GM21786 (cell line): ENCODE measurements around the gene ALDH3A2.
"Not testable (repeated sequence)": the region's sequence is repeated elsewhere in the genome, so short reads cannot be mapped to it uniquely, and the experiment has no call there.

Source experiments
- ATAC-seq: cut with Tn5 transposase; IDR thresholded peaks from one replicate; pipeline ENCODE4 v1.9.1; 2021; ENCODE audit not compliant: unreplicated experiment

ALDH3A2 gene

DNA sequence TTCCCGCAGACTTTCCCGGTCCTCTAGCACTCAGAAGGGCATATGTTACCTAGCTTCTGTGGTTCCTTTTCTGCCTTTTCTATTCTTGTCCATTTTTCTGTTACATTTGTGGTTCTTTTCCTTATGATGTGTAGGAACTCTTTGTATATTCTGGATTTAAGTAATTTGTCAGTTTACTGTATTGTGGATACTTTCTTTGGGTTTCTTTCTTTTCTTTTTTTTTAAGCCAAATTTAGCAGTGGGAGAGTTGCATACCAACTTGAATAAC, 657 bp downstream of the ALDH3A2 start:
- no peak for ATAC-seq

DNA sequence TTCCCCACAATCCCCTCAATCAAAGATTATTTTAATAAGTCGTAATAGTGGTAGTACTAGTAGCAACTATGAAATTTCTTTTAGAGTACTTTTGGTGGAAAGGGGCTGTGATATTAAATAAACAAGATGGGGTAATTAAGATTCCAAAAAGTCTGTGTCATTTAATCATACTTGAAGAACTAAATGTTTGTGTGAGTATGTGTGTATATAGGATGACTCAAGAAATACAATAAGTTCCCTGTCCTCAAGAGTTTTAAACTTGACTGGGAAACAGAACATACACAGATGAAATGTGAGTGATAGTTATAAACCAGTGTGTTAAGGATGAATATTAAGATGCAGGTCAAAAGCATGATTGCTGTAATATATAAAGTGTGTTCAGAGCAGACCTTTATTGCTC, 2.3 kb downstream of the ALDH3A2 start:
- no peak for ATAC-seq

DNA sequence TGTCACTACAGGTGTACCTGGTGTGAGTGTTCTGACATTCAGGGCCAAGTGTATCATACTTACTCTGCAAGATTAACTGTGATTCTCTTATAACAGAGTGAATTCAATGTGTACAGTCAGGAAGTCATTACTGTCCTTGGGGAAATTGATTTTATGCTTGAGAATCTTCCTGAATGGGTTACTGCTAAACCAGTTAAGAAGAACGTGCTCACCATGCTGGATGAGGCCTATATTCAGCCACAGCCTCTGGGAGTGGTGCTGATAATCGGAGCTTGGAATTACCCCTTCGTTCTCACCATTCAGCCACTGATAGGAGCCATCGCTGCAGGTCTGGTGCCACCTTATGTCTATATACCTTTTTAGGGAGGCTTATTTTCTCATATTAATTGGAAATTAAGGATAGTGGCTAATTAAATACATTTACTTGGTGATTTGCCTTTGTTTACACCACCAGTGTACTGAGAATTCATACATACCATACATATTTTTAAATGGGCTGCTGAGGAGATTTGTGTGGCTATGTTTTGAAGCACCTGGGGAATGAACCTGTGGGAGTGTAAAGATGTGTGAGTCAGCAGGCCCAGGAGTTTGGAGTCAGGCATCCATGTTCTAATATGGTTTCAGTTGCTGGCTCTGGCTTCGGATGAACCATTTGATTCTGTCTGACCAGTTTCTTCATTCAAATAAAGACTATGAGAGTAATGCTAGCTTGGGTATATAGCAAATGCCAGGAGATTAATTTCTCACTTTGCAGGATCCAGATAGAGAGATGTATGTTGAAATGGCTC, 3.1 kb downstream of the ALDH3A2 start:
- no peak for ATAC-seq

DNA sequence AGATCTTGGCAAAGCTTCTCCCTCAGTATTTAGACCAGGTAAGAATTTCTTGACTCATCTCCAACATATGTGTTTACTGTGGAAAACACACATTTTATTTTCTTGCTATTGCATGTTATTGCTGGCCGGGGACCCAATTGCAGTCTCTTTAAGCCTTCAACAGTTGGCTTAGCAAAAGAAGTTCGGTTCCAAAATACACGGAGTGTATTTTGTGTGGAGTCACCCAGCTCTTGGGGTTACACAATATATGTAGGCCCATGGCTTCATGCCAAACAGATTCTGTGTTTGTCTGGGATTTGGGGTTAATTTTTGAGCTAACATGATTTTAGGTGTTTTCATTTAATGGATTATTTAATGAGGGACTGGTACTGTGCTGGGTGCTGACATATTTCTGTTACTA, 4.0 kb downstream of the ALDH3A2 start:
- no peak for ATAC-seq

DNA sequence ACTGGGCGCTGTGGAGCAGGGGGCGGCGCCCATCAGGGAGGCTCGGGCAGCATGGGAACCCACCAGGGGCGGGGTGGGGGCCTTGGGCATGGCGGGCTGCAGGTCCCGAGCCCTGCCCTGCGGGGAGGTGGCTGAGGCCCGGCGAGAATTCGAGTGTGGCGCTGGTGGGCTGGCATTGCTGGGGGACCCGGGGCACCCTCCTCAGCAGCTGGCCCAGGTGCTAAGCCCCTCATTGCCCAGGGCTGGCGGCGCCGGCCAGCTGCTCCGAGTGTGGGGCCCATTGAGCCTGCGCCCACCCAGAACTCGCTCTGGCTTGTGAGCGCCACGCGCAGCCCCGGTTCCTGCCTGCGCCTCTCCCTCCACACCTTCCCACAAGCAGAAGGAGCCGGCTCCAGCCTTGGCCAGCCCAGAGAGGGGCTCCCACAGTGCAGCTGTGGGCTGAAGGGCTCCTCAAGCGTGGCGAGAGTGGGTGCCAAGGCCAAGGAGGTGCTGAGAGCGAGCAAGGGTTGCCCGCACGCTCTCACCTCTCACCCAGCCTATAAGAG, 5.9 kb downstream of the ALDH3A2 start:
- no peak for ATAC-seq

DNA sequence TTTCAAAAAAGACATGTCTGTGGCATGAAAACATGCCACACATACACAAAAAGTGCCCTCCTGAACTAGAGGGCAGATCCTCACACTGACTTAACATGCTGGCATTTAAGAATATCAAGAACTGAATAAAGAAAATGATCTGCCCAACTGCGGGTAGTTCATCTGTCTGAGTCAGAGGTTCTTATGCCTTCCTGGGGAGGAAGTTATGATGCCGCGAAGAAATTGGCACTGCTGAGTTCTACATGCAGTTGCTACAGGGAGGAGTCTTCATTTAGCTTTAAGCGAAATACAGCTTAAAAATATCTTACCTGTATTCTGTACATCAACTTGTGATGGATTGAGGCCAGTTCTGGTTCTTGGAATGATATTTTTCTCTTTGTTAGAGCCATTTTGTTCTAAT, 6.3 kb downstream of the ALDH3A2 start:
- no peak for ATAC-seq

DNA sequence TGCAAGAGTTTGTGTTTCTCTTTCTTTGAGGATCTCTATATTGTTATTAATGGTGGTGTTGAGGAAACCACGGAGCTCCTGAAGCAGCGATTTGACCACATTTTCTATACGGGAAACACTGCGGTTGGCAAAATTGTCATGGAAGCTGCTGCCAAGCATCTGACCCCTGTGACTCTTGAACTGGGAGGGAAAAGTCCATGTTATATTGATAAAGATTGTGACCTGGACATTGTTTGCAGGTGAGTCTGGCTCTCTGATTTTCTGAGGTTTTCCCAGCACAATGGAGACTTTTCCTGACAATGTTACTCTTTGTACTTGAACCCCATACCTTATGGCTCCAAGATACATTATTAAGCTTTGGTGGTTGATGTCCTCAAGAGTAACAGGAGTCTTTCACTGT, 7.8 kb downstream of the ALDH3A2 start:
- ATAC-seq: no peak

DNA sequence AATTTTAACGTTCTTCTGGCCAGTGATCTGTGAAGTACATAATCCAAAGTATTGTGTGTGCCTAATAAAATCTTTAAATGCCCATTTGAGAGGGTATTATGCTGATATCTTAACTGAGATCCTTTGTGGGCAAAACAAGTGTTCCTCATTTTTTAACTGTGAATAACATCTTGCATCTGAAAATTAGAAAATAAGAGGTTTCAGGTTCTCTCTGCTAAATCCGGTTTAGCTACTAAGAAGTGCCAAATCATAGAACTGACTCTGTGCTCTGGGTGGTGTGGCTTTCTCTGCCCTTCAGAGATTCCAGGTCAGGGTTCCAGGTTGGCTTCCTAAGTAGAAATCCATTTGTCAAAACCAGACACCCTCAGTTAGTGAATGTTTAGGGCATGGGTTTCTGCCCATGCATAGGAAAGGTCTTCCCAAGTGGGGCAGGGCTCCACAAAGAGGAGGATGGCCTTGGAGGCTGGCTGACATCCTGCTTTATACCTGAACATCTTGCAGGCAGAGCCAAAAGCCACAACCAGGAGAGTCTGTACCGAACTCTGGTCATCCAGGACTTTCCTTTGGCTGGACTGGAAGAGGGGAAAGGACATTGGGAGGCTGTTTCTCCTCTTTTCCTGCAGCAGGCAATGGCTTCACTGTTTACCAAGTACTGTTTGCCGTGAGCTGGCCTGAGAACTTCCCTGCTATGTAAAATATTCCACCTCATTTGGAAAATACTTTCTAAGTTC, 8.5 kb downstream of the ALDH3A2 start:
- no peak for ATAC-seq

DNA sequence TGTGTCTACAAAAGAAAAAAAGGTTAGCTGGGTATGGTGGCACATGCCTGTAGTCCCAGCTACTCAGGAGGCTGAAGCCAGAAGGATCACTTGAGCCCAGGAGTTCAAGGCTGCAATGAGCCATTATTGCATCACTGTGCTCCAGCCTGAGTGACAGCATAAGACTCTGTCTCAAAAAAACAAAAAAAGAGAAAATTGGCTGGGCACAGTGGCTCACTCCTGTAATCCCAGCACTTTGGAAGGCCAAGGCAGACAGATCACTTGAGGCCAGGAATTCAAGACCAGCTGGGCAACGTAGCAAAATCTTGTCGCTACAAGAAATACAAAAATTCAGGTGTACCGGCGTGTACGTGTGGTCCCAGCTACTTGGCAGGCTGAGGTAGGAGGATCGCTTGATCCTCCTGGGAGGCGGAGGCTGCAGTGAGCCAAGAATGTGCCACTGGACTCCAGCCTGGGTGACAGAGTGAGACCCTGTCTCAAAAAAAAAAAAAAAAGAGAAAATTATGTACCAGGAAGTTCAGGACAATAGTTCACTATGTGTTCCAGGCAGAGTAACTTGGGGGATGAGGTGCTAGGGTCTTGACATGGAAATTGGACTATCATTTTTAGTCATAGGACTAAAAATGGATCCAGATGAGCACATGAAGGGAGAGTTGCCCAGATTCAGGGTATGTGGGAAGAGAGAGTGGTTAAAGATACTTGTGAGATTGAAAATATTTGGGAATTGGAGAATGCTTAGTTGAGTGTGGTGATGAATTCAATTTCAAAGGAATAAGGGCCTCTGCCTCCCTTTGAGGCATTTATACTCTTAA, 11.0 kb downstream of the ALDH3A2 start:
- ATAC-seq: no peak

DNA sequence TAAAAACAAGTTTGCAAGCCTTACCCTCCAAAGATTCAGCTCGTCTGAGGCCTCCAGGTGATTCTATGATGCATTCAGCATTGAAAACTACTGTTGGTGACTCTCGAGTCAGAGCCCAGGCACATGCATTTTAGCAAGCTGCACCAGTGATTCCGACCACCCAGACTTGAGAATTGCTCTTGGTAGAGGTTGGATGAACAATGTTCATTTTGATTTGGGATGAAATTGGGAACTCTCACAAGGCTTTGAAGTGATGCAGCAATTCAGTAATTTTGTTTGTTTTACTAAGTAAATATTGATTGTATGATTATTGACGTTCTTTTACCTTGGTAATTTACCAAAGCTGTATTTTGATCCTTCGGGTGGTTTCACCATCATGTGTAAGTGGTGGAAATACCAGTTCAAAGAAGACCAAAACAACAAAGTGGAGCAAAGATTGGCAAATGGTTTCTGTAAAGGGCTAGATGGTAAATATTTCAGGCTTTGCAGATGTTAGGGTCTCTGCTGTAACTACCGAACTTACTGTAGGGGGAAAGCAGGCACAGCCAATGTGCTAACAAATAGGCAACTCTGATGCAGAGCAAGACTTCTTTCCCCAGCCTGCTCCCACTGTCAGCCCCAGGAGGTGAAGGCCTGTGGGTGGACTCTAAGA, 11.8 kb downstream of the ALDH3A2 start:
- no peak for ATAC-seq

DNA sequence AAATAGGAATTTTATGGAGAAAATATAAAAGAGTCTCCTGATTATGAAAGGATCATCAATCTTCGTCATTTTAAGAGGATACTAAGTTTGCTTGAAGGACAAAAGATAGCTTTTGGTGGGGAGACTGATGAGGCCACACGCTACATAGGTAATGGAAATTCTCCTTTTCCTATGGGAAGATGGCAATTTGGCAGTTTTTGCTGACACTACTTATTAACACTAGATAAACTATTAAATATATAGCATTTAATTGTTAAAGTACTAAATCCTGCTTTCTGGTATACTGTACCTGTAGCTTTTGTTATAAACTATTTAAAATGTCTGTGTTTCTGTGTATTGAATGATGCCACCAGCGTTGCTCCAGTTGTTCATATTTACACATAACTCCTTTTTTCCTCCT, 12.6 kb downstream of the ALDH3A2 start:
- no peak for ATAC-seq

DNA sequence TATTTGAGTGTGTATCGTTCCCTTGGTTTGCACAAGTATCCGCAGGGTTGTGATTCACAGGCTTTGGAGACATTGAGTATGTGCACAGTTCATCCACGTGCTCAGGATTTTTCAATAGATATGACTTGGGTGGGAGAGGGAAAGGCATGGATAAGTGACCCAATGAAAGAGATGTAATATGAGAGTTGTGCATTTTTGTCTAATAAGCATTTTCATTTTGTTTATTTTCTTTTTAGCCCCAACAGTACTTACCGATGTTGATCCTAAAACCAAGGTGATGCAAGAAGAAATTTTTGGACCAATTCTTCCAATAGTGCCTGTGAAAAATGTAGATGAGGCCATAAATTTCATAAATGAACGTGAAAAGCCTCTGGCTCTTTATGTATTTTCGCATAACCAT, 14.5 kb downstream of the ALDH3A2 start:
- ATAC-seq: no peak

DNA sequence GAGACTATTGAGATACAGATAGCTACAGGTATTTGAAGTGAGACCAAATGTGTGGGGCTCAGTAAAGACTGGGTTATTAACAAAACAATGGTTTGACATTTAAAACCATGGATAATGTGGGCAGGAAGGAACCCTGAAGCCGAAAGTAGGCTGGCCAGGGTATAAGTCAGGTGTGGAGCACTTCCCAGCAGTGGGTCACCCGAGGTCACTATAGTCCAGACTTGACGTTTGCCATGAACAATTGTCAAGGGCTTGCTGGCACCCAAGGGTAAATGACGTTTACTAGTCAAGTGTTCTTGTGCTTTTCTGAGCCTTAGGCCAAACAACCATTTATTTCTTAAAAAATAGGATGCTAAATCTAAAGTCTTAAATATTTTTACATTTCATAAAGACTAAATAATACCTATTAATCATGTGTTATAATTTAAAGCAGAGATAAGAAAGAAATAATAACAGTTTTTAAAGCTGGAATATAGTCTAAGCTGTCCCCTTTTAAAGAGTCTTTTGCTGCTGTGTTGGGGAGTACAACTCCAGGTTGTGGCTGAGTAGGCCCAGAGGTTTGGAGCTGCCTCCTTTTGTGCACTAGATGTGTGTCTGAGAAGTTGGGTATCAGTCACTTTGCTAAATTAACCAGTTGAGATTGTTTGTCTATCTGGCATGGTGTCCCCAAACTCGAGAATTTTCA, 15.7 kb downstream of the ALDH3A2 start:
- ATAC-seq: no peak

DNA sequence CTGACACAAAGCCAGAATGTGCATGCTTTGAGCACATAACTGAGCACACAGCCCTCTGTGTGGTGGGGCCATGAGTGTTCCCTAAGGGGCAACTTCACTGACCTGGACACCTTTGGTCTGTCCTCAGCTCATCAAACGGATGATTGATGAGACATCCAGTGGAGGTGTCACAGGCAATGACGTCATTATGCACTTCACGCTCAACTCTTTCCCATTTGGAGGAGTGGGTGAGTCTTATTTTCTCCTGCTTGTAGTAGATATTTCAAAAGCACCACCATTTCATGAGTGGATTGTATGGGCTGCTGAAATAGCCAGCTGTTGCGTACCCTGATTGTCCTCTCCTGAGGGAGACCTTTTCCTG, 16.2 kb downstream of the ALDH3A2 start:
- ATAC-seq: no peak

DNA sequence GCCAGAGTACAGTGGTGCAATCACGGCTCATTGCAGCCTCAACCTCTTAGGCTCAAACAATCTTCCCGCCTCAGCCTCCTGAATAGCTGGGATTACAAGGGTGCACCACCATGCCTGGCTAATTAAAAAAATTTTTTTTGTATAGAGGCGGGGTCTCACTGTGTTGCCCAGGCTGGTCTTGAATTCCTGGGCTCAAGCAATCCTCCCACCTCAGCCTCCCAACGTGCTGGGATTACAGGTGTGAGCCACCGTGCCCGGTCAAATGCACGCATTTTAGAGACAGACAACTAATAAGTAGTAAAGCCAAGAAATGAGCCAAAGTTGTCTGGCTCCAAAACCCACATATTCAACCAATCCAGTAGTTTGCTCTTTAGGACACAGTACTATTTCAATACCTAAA, 21.1 kb downstream of the ALDH3A2 start:
- ATAC-seq: not testable (repeated sequence)

DNA sequence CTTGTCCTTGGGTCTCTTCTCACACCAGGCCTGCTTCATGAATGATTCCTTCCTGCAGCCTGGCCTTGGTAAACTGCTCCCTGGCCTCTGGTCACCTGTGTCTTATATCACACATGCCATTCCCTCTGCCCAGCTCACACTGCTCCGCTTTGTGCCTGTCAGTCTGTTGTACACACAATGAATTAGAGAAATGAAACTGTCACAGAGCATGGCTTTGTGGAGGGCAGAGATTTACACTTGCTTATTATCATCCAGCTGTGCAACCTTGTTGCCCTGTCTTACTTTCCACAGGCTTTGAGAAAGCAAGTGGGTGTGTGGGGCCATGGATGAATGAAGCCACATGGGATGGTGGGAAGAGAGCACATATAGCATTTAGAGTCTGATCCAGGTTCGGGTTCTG, 22.4 kb downstream of the ALDH3A2 start:
- ATAC-seq: no peak

DNA sequence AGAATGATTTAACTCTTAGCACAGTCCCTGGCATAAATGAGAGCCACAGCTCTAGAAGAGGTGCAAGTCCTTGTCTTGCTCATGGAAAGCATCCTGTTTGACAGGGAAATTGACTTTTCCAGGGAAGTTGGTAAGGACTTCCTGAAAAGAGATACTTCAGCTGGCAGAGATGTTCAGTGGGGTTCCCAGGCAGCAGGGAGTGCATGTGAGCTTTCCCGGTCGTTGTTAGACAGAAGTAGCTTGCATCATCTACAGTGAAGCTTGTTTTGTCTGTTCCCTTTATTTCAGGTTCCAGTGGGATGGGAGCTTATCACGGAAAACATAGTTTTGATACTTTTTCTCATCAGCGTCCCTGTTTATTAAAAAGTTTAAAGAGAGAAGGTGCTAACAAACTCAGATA, 22.9 kb downstream of the ALDH3A2 start:
- no peak for ATAC-seq

DNA sequence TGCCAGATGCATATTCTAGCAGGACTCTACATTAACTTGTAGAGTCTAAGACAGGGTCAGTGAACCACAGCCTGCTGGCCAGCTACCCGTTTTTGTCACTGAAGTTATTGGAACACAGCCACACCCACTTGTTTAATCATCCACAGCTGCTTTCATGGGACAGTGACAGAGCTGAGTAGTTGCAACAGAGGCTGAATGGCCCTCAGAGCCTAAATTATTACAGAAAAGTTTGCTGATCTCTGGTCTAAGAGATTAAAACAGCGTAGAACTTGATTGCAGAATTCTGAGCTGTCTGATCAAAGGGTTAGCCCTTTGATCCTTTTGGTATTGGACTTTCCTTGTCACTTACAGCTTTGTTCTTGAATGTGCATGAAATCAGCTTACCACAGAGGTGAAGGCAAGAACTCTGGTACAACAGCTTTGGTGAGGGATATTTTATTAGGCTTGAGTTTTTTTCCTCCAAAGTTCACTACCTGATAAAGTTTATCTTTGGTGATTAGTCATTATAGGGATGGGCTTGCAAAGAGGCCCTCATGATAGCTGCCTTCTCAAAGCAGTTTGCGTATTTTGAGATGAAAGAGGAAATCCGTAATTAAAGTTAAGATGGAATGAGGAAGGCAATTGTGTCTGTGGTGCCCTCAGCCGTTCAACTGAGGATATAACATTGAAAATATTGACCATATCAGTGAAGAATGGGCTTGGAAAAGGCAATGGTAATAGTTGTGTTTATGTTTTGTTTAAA, 23.6 kb downstream of the ALDH3A2 start:
- no peak for ATAC-seq

DNA sequence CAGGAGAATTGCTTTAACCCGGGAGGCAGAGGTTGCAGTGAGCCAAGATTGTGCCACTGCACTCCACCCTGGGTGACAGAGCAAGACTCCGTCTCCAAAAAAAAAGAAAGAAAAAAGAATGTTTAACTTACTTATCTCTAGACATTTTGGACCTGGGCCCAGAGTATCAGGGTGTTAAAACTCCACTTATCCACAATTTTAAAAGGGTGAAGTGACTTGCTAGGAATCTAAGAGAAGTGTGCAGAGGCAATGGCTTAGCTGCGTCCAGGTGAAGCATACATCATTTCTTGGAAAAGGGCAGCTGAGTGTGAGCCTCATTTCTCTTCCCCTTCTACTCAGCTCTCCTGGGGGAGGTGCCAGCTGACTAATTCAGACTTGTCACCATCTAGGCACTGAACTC, 25.1 kb downstream of the ALDH3A2 start:
- no peak for ATAC-seq

DNA sequence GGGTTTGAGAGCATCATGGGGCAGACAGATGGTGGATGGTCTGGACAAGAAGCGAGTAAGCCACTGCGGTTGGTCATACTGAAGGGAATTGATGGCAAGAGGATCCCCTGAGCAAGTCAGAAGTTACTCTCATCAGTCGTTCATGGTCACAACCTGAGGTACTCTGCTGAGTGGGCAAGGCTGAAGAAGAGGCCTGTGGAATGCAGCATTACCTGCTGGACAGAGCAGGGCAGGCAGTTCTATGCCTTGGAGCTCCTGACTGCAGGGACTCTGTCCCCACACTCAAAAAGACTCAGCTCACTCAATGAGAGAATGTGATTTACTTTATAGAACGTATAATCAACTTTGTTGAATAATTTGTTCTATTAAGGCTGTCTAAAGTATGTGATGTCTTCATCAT, 28.3 kb downstream of the ALDH3A2 start:
- ATAC-seq: no peak
